ENCODE data around the gene FTO.

The FTO gene

GRCh38 chr16:54144572-54144947, 440.6 kb downstream of the FTO start:
- no peak for TF ChIP-seq CTCF (IDR thresholded peaks at IDR 0.05; ENCODE audit: low read depth, low read length)
- no peak for DNase-seq
- Histone ChIP-seq H3K36me3 (no peaks in the 10 kb centered on the region), H3K27me3 (no peaks in the 10 kb centered on the region), H3K4me1 (no peaks in the 10 kb centered on the region), H3K9me3 (no peaks in the 10 kb centered on the region), H3K4me3 (ENCODE audit: low read depth, low read length) (no peak overlapping the region)

- no peak overlapping the region for H3K4me3 ChIP-seq (ENCODE audit: low read depth, low read length)
- H3K9me3 ChIP-seq: no peaks in the 10 kb centered on the region
- TF ChIP-seq CTCF (IDR thresholded peaks at IDR 0.05; ENCODE audit: low read depth, low read length): no peak
- no peaks in the 10 kb centered on the region for H3K27me3 ChIP-seq
- no peak for DNase-seq
- no peaks in the 10 kb centered on the region for H3K4me1 ChIP-seq
- H3K36me3 ChIP-seq: no peaks in the 10 kb centered on the region
Observed at GRCh38 chr16:54145881-54146280, 441.9 kb downstream of the FTO start.

- no peak for TF ChIP-seq CTCF (IDR thresholded peaks at IDR 0.05; ENCODE audit: low read depth, low read length)
- H3K4me1 ChIP-seq: no peaks in the 10 kb centered on the region
- no peaks in the 10 kb centered on the region for H3K36me3 ChIP-seq
- H3K27me3 ChIP-seq: no peaks in the 10 kb centered on the region
- no peak for DNase-seq
- no peak overlapping the region for H3K4me3 ChIP-seq (ENCODE audit: low read depth, low read length)
- no peaks in the 10 kb centered on the region for H3K9me3 ChIP-seq
Observed at GRCh38 chr16:54148974-54149373, 445.0 kb downstream of the FTO start.

- Histone ChIP-seq H3K36me3 (no peaks in the 10 kb centered on the region), H3K27me3 (no peaks in the 10 kb centered on the region), H3K4me3 (ENCODE audit: low read depth, low read length) (no peak overlapping the region), H3K4me1 (no peaks in the 10 kb centered on the region), H3K9me3 (no peaks in the 10 kb centered on the region)
- no peak for TF ChIP-seq CTCF (IDR thresholded peaks at IDR 0.05; ENCODE audit: low read depth, low read length)
- DNase-seq: no peak
Observed at GRCh38 chr16:54150861-54151260, 446.9 kb downstream of the FTO start.

- no peak overlapping the region for H3K4me3 ChIP-seq (ENCODE audit: low read depth, low read length)
- H3K4me1 ChIP-seq: no peaks in the 10 kb centered on the region
- no peaks in the 10 kb centered on the region for H3K27me3 ChIP-seq
- H3K9me3 ChIP-seq: no peaks in the 10 kb centered on the region
- H3K36me3 ChIP-seq: no peaks in the 10 kb centered on the region
- TF ChIP-seq CTCF (IDR thresholded peaks at IDR 0.05; ENCODE audit: low read depth, low read length): no peak
- DNase-seq: no peak
Observed at GRCh38 chr16:54152362-54153239, 448.6 kb downstream of the FTO start.

- Histone ChIP-seq H3K36me3 (no peaks in the 10 kb centered on the region), H3K27me3 (no peaks in the 10 kb centered on the region), H3K4me1 (no peaks in the 10 kb centered on the region), H3K4me3 (ENCODE audit: low read depth, low read length) (no peak overlapping the region), H3K9me3 (no peaks in the 10 kb centered on the region)
- no peak for TF ChIP-seq CTCF (IDR thresholded peaks at IDR 0.05; ENCODE audit: low read depth, low read length)
- DNase-seq: no peak
Observed at GRCh38 chr16:54153240-54153934, 449.4 kb downstream of the FTO start.

Measured in BE2C (cell line).